ENCODE measurements around the gene CEACAM1. TPM values are rescaled to one million over a fixed set of nuclear protein-coding genes. Genes with fewer than 3 reads are reported as not detected.

The CEACAM1 gene
- total and polyA plus RNA-seq, 9 donors: 0.92 to 7.3 (median 2.8) TPM

GRCh38 chr19:42571116-42571515 lies 42.8 kb upstream of the CEACAM1 start:
- Histone ChIP-seq H3K9me3 (no peaks in the 10 kb centered on the region), H3K36me3 (no peaks in the 10 kb centered on the region), H3K27ac (no peak overlapping the region), H3K4me3 (no peak overlapping the region), H3K27me3 (no peaks in the 10 kb centered on the region), H3K4me1 (ENCODE audit: insufficient read depth) (no peaks in the 10 kb centered on the region)
- intact Hi-C loops (cut with DNase I): no loop called here
- DNase-seq: no peak
- TF ChIP-seq POLR2A (IDR thresholded peaks at IDR 0.05): no peak
- 46 to 70% (median 56%) methylated on average over 2 of the region's 2 CpGs for whole genome bisulfite sequencing, 3 donors

DNA sequence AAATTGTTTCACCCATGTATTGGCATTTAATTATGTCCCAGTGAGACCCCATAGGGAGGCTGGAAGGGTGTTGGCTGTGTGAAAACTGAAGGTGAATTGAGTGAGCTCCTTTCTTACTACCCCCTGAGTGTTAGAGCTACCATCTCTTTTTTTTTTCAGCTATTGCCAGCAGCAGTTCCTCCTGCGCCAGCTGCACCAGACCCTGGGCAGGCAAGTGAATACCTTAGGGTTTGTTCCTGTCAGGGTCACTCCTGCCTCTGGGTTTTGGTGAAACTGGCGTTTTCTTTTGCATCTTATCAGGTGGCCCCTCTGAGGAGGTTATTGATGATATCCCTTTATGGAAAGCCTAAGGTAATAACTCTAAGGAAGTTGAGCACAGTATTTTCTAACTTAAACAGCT lies 40.9 kb upstream of the CEACAM1 start:
- no peaks in the 10 kb centered on the region for H3K4me1 ChIP-seq (ENCODE audit: insufficient read depth)
- 50 to 56% (median 53%) methylated on average over 2 of the region's 2 CpGs for WGBS, 3 donors
- no peaks in the 10 kb centered on the region for H3K36me3 ChIP-seq
- intact Hi-C loops (cut with DNase I): no loop called here
- H3K4me3 ChIP-seq: no peak overlapping the region
- TF ChIP-seq POLR2A (IDR thresholded peaks at IDR 0.05) (no peak), EP300 (IDR thresholded peaks at IDR 0.05) (no peak)
- TF ChIP-seq, protein P1, sequence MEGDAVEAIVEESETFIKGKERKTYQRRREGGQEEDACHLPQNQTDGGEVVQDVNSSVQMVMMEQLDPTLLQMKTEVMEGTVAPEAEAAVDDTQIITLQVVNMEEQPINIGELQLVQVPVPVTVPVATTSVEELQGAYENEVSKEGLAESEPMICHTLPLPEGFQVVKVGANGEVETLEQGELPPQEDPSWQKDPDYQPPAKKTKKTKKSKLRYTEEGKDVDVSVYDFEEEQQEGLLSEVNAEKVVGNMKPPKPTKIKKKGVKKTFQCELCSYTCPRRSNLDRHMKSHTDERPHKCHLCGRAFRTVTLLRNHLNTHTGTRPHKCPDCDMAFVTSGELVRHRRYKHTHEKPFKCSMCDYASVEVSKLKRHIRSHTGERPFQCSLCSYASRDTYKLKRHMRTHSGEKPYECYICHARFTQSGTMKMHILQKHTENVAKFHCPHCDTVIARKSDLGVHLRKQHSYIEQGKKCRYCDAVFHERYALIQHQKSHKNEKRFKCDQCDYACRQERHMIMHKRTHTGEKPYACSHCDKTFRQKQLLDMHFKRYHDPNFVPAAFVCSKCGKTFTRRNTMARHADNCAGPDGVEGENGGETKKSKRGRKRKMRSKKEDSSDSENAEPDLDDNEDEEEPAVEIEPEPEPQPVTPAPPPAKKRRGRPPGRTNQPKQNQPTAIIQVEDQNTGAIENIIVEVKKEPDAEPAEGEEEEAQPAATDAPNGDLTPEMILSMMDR (IDR thresholded peaks at IDR 0.05): no peak
- no peak for DNase-seq
- no peaks in the 10 kb centered on the region for H3K9me3 ChIP-seq
- no peak overlapping the region for H3K27ac ChIP-seq
- H3K27me3 ChIP-seq: no peaks in the 10 kb centered on the region

- no peak overlapping the region for H3K27ac ChIP-seq
- no peaks in the 10 kb centered on the region for H3K27me3 ChIP-seq
- no peaks in the 10 kb centered on the region for H3K36me3 ChIP-seq
- TF ChIP-seq POLR2A (IDR thresholded peaks at IDR 0.05) (no peak), EP300 (IDR thresholded peaks at IDR 0.05) (no peak)
- TF ChIP-seq, protein P1 (IDR thresholded peaks at IDR 0.05): no peak
- 72 to 85% (median 76%) methylated on average over 4 of the region's 4 CpGs for WGBS, 3 donors
- no peak for DNase-seq
- no peaks in the 10 kb centered on the region for H3K9me3 ChIP-seq
- H3K4me3 ChIP-seq: no peak overlapping the region
- intact Hi-C loops (cut with DNase I): no loop called here
- H3K4me1 ChIP-seq (ENCODE audit: insufficient read depth): no peaks in the 10 kb centered on the region
Observed at GRCh38 chr19:42568006-42568405, 39.7 kb upstream of the CEACAM1 start.

- no peak for TF ChIP-seq POLR2A (IDR thresholded peaks at IDR 0.05)
- no peak for TF ChIP-seq EP300 (IDR thresholded peaks at IDR 0.05)
- TF ChIP-seq, protein P1 (IDR thresholded peaks at IDR 0.05): no peak
- H3K27ac ChIP-seq: no peak overlapping the region
- H3K27me3 ChIP-seq: no peaks in the 10 kb centered on the region
- intact Hi-C loops (cut with DNase I): no loop called here
- no peak for DNase-seq
- 85 to 89% (median 89%) methylated on average over 4 of the region's 4 CpGs for WGBS, 3 donors
- H3K36me3 ChIP-seq: no peaks in the 10 kb centered on the region
- H3K4me3 ChIP-seq: no peak overlapping the region
- H3K4me1 ChIP-seq (ENCODE audit: insufficient read depth): no peaks in the 10 kb centered on the region
- H3K9me3 ChIP-seq: no peaks in the 10 kb centered on the region
Observed at GRCh38 chr19:42567567-42567966, 39.3 kb upstream of the CEACAM1 start.

GRCh38 chr19:42563352-42564210 lies 35.3 kb upstream of the CEACAM1 start:
- H3K27me3 ChIP-seq: no peaks in the 10 kb centered on the region
- H3K36me3 ChIP-seq: no peaks in the 10 kb centered on the region
- H3K9me3 ChIP-seq: no peaks in the 10 kb centered on the region
- TF ChIP-seq POLR2A (IDR thresholded peaks at IDR 0.05) (no peak), EP300 (IDR thresholded peaks at IDR 0.05) (no peak)
- TF ChIP-seq, protein P1 (IDR thresholded peaks at IDR 0.05): no peak
- no peak for DNase-seq
- no peak overlapping the region for H3K4me3 ChIP-seq
- no peak overlapping the region for H3K27ac ChIP-seq
- 20 to 23% (median 22%) methylated on average over 7 of the region's 7 CpGs for WGBS, 3 donors
- peaks cover under 1% of the 10 kb centered on the region for H3K4me1 ChIP-seq (ENCODE audit: insufficient read depth)
- intact Hi-C loops (cut with DNase I): no loop called here

Data from ovary (tissue), 9 donors.